Mucosa of descending colon (tissue), 3 donors: ENCODE results near the gene PPM1L. TPM values are rescaled to one million over a fixed set of nuclear protein-coding genes. Genes with fewer than 3 reads are reported as not detected.

ENCODE experiments used
- ATAC-seq: fragments of 200-7000 bp; cut with Tn5 transposase; one replicate; pipeline ENCODE4 v1.9.1; 2020; ENCODE audit warnings: mild to moderate bottlenecking, moderate library complexity
- DNase-seq, 3 donors: peaks; one replicate each; pipeline ENCODE4 v3.0.0-alpha.2; 2020
- H3K36me3 ChIP-seq: fragments of 200-600 bp; one replicate; pipeline ENCODE4 v1.8.0; 2021; ENCODE audit warnings: low read depth, mild to moderate bottlenecking
- H3K4me1 ChIP-seq: fragments of 200-600 bp; one replicate; pipeline ENCODE4 v1.8.0; 2021; ENCODE audit warnings: low read depth, mild to moderate bottlenecking
- H3K4me3 ChIP-seq: fragments of 200-600 bp; one replicate; pipeline ENCODE4 v1.8.0; 2021; ENCODE audit warnings: mild to moderate bottlenecking
- H3K9me3 ChIP-seq: fragments of 200-600 bp; one replicate; pipeline ENCODE4 v1.8.0; 2021; ENCODE audit warnings: mild to moderate bottlenecking
- CTCF ChIP-seq: fragments of 200-600 bp; IDR thresholded peaks from one replicate; pipeline ENCODE4 v1.8.0; 2022; ENCODE audit warnings: antibody characterized with exemption, mild to moderate bottlenecking
- intact Hi-C, 2 donors: fragments of 100-400 bp; cut with DNase I in 1 of 2; cut with micrococcal nuclease in 1 of 2; formaldehyde crosslinking; loops; one replicate each; pipeline versions ENCODE4 v1.11.0 to v1.11.1; 2022; cut with DNase I, micrococcal nuclease
- total RNA-seq, 3 donors: library from RNA; stranded (reverse); fragmentation: NEBNext Ultra II Directional in 2 of 3; extraction: Animal tissue kit (Norgen Biotek cat#: 25700) in 2 of 3; gene quantifications; one replicate each; pipeline versions ENCODE4 v1.2.1 to v1.2.4, GENCODE V29; 2021 to 2023
- donor health status: DM: no; HTN: no; CAD: no; lungs with moderate emphysema.
- donor health status: DM: no; HTN: no; CAD: no.
- donor health status: DM: no; HTN: yes; CAD: no.

The PPM1L gene
- total RNA-seq, 3 donors from 2014 or later, result 16.2 to 47.9 (median 21.6) TPM

- ATAC-seq, result no peak
Measured at GRCh38 chr3:160948273-160948672, 192.2 kb downstream of the PPM1L start.

GRCh38 chr3:160949460-160949859, 193.4 kb downstream of the PPM1L start:
- Histone ChIP-seq H3K4me1 (no peaks in the 10 kb centered on the region), H3K36me3 (no peaks in the 10 kb centered on the region), H3K4me3 (no peak overlapping the region), H3K9me3 (no peaks in the 10 kb centered on the region)
- no peak for DNase-seq
- no peak for TF ChIP-seq CTCF
- intact Hi-C loops, result loop anchor here in 1 of 2 donors (5.0 kb wide), 1 partner anchor 242 kb away; no protein-coding TSS in a partner anchor
- ATAC-seq, result no peak

More at GRCh38 chr3:160948273-160948672, 192.2 kb downstream of the PPM1L start:
- H3K36me3 ChIP-seq, result no peaks in the 10 kb centered on the region
- intact Hi-C loops, result loop anchor here in 1 of 2 donors (5.0 kb wide), 1 partner anchor 241 kb away; no protein-coding TSS in a partner anchor
- H3K4me1 ChIP-seq, result no peaks in the 10 kb centered on the region
- no peak for TF ChIP-seq CTCF
- no peaks in the 10 kb centered on the region for H3K9me3 ChIP-seq
- no peak for DNase-seq
- H3K4me3 ChIP-seq, result no peak overlapping the region

GRCh38 chr3:160950542-160950941, 194.5 kb downstream of the PPM1L start:
- no peaks in the 10 kb centered on the region for H3K4me1 ChIP-seq
- intact Hi-C loops, result no loop called here
- no peak for DNase-seq

DNA sequence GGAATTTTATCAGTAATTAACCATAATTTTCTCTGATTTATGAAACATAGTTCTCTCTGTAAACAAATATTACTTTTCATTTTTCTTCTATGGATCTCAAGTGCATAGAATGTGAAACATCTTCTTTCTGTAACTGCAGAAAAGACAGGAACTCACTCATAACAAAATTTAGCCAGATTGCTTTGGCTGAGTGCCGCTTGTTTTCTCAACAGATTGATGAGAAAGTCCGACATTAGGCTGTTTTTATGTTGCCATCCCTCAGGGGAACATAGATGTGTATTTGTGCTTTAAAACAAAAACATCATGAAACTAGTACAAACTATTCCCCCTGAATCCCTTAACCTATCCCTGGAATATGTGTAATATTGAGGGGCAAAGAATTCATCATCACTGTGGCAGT, 194.9 kb downstream of the PPM1L start:
- H3K36me3 ChIP-seq, result no peaks in the 10 kb centered on the region
- intact Hi-C loops, result no loop called here
- H3K4me3 ChIP-seq, result no peak overlapping the region
- no peaks in the 10 kb centered on the region for H3K4me1 ChIP-seq
- ATAC-seq (no peak), DNase-seq (no peak)
- H3K9me3 ChIP-seq, result no peaks in the 10 kb centered on the region
- no peak for TF ChIP-seq CTCF

More at GRCh38 chr3:160950542-160950941, 194.5 kb downstream of the PPM1L start:
- H3K9me3 ChIP-seq, result no peaks in the 10 kb centered on the region
- H3K36me3 ChIP-seq, result no peaks in the 10 kb centered on the region
- no peak for ATAC-seq
- H3K4me3 ChIP-seq, result no peak overlapping the region
- no peak for TF ChIP-seq CTCF

GRCh38 chr3:160951642-160952487, 195.8 kb downstream of the PPM1L start:
- no peak for ATAC-seq
- intact Hi-C loops, result no loop called here

More at GRCh38 chr3:160951642-160952487, 195.8 kb downstream of the PPM1L start:
- no peak overlapping the region for H3K4me3 ChIP-seq
- no peak for DNase-seq
- H3K4me1 ChIP-seq, result no peaks in the 10 kb centered on the region
- H3K9me3 ChIP-seq, result no peaks in the 10 kb centered on the region
- no peak for TF ChIP-seq CTCF
- H3K36me3 ChIP-seq, result no peaks in the 10 kb centered on the region
